ENCODE data around the gene EFCAB6. TPM values are rescaled to one million over a fixed set of nuclear protein-coding genes. Genes with fewer than 3 reads are reported as not detected.

Gene EFCAB6
- total and polyA plus RNA-seq, 5 experiments from 2014 or later = 0.14 to 1.7 (median 0.58) TPM; not detected in 2

- POLR2A ChIA-PET = no interaction called here
- H3K4me1 Mint-ChIP-seq = no peaks in the 10 kb centered on the region
- H3K27ac Mint-ChIP-seq = no peak overlapping the region
Observed at GRCh38 chr22:43515902-43516301, 296.2 kb downstream of the EFCAB6 start.

DNA sequence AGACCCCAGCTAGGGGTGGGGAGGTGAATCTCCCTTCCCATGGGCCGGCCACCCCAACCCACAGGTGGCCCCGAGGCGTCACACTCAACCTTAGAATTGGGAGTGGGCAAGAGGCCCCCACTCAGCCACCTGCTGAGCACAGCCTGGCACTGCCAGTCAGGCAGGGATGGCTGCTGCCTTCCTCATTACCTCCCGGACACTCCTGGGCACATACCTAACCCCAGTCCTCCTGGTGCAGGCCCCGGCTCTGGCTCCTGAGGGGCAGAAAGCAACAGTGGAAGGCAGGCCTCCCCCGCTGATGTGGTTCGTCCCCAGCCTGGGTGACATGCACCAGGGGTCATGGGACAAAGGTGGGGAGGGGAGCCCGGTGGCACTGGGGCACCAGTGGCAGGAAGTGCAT is 296.7 kb downstream of the EFCAB6 start:
- peak in 1 of 10 donors; percentile 57 for DNase-seq
- POLR2A ChIA-PET = no interaction called here
- peaks cover 0 to 8% (median 0%) of the 10 kb centered on the region in 5 donors for H3K27me3 Mint-ChIP-seq
- no peaks in the 10 kb centered on the region for H3K9me3 Mint-ChIP-seq
- no peak for ATAC-seq
- no peak overlapping the region for H3K4me3 Mint-ChIP-seq
- peak overlapping the region in 1 of 10 donors; percentile 49 for H3K27ac Mint-ChIP-seq
- H3K36me3 Mint-ChIP-seq = no peaks in the 10 kb centered on the region
- H3K4me1 Mint-ChIP-seq = no peaks in the 10 kb centered on the region

More at GRCh38 chr22:43515902-43516301, 296.2 kb downstream of the EFCAB6 start:
- H3K9me3 Mint-ChIP-seq = no peaks in the 10 kb centered on the region
- no peaks in the 10 kb centered on the region for H3K36me3 Mint-ChIP-seq
- no peak overlapping the region for H3K4me3 Mint-ChIP-seq
- H3K27me3 Mint-ChIP-seq = peaks cover 0 to 6% (median 1%) of the 10 kb centered on the region in 5 donors
- no peak for ATAC-seq
- peak in 1 of 10 donors; percentile 24 for DNase-seq

DNA sequence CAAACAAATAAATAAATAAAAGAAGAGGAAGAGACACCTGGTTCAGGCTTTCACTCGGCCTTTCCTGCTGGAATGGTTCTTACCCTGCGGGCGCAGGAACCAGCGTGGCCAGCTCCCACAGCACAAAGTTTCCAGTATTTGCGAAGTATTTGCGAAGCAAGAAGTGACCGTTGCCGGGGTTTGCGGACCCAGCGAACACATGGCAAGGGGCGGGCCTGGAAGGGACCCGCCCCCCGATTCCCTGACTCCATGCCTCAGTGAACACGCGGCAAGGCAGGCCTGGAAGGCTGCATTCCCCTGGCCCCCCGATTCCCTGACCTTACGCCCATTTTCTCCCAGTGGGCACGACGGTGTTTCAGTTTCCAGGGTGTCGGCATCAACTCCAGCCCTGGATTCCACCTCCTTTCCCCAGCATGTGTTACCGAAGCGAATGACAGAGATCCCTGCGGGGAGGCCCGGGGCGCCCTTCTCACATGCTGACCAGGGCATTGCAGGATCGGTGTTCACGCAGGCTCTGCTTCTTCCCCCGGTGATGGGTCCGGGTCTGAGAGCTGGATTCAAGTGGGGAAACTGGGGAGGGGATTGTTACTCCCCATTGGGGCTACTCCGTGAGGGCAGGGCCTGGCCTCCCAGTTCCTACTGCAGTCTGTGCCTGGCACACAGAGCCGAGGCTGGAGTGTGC is 297.5 kb downstream of the EFCAB6 start:
- POLR2A ChIA-PET = no interaction called here
- ATAC-seq (no peak), DNase-seq (peak in 1 of 10 donors; percentile 6)
- peaks cover 0 to 3% (median 0%) of the 10 kb centered on the region in 9 donors for H3K9me3 Mint-ChIP-seq
- no peaks in the 10 kb centered on the region for H3K36me3 Mint-ChIP-seq
- no peak overlapping the region for H3K27ac Mint-ChIP-seq
- no peak overlapping the region for H3K4me3 Mint-ChIP-seq
- H3K27me3 Mint-ChIP-seq = peaks cover 0 to 9% (median 0%) of the 10 kb centered on the region in 5 donors
- H3K4me1 Mint-ChIP-seq = peaks cover 0 to 2% (median 0%) of the 10 kb centered on the region in 4 donors

GRCh38 chr22:43512279-43512678 is 299.8 kb downstream of the EFCAB6 start:
- Mint-ChIP-seq H3K4me3 (no peak overlapping the region), H3K27ac (no peak overlapping the region), H3K27me3 (peaks cover 0 to 6% (median 0%) of the 10 kb centered on the region in 5 donors), H3K4me1 (peaks cover 0 to 2% (median 0%) of the 10 kb centered on the region in 4 donors), H3K36me3 (no peaks in the 10 kb centered on the region), H3K9me3 (peaks cover 0 to 3% (median 0%) of the 10 kb centered on the region in 9 donors)
- ATAC-seq (no peak), DNase-seq (peak in 1 of 10 donors; percentile 38)
- POLR2A ChIA-PET = no interaction called here

DNA sequence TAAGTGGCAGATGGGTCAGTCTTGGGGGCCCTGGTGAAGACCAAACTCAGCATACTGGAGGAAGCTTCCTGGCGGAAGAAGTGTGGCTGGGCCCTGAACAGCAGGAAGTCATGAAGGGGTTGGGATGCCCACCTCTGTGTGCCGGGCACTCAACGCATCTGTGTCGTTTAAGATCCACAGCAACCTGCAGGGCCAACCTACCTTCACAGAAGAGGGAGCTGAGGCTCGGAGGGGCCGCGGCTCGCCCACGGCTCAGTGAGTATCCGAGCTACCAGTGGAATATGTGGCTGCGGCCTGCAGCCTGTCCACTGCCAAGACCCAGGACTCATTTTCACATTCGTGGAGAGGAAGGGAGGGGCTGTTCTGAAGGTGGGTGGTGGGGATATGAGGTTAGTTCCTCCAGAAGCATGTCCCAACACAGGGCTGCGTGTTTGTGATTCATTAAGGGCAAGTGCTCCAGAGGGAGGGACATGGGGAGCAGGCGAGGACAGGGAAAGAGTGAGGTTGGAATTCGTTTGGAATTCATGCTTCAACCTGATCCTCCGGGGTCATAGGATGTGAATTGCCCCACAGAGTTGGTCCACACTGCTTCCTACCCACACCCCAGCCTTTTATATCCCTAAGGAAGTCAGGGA is 300.7 kb downstream of the EFCAB6 start:
- peak in 1 of 10 donors; percentile 18 for DNase-seq
- no peak for ATAC-seq
- POLR2A ChIA-PET = no interaction called here
- H3K27ac Mint-ChIP-seq = no peak overlapping the region
- no peaks in the 10 kb centered on the region for H3K36me3 Mint-ChIP-seq
- H3K9me3 Mint-ChIP-seq = peaks cover 0 to 3% (median 0%) of the 10 kb centered on the region in 9 donors
- peaks cover 0 to 6% (median 0%) of the 10 kb centered on the region in 5 donors for H3K27me3 Mint-ChIP-seq
- H3K4me3 Mint-ChIP-seq = no peak overlapping the region
- peaks cover 0 to 2% (median 0%) of the 10 kb centered on the region in 4 donors for H3K4me1 Mint-ChIP-seq

DNA sequence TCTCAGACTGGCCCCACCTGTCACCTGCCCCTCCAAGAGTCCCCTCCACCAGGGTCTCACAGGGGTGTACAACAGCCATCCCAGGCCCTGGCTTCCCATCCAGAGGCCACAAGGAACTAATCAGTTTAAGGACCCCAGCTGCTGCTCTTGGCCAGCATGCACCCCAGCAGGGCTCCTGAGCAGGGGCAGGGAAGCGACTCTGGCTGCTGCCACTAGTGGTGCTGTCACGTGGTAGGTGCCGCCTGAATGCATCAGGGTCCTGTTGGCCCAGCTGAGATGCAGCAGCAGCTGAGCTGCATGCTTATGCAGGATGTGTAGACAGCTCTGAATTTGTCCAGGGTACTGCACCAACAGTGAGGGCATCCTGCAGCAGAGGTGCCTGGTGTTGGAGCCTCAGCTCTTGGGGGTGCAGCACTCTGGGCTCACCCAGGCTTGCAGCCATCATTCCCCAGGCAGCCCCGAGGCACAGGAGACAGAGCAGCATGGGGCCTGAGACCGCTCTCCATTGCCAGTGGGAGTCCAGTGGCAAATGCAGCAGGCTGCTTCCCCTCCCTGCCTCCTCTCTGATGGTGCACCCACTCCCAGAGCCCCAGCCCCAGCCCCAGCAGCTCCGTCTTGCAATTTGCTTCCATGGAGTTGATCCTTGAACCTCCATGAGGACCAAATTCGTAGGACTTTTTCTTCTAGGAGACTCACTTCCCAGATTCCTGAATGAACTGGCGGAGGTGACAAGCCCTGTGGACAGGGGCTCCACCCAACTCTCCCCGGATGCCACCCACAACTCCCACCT is 301.6 kb downstream of the EFCAB6 start:
- ATAC-seq = no peak
- POLR2A ChIA-PET = no interaction called here

GRCh38 chr22:43509337-43509736 is 302.8 kb downstream of the EFCAB6 start:
- H3K27ac Mint-ChIP-seq = no peak overlapping the region
- ATAC-seq = no peak
- peaks cover 0 to 2% (median 0%) of the 10 kb centered on the region in 4 donors for H3K4me1 Mint-ChIP-seq
- peaks cover 0 to 4% (median 0%) of the 10 kb centered on the region in 5 donors for H3K27me3 Mint-ChIP-seq
- no peak overlapping the region for H3K4me3 Mint-ChIP-seq
- POLR2A ChIA-PET = no interaction called here
- H3K9me3 Mint-ChIP-seq = peaks cover 0 to 3% (median 0%) of the 10 kb centered on the region in 9 donors
- DNase-seq = no peak
- H3K36me3 Mint-ChIP-seq = no peaks in the 10 kb centered on the region

More for the DNA sequence above, 301.6 kb downstream of the EFCAB6 start:
- peaks cover 0 to 6% (median 0%) of the 10 kb centered on the region in 5 donors for H3K27me3 Mint-ChIP-seq
- H3K9me3 Mint-ChIP-seq = peaks cover 0 to 3% (median 0%) of the 10 kb centered on the region in 9 donors
- peak in 1 of 10 donors; percentile 47 for DNase-seq
- H3K4me1 Mint-ChIP-seq = peaks cover 0 to 2% (median 0%) of the 10 kb centered on the region in 4 donors
- no peak overlapping the region for H3K4me3 Mint-ChIP-seq
- no peaks in the 10 kb centered on the region for H3K36me3 Mint-ChIP-seq
- no peak overlapping the region for H3K27ac Mint-ChIP-seq

GRCh38 chr22:43508489-43508888 is 303.6 kb downstream of the EFCAB6 start:
- Mint-ChIP-seq H3K27me3 (peaks cover 0 to 4% (median 0%) of the 10 kb centered on the region in 5 donors), H3K9me3 (peaks cover 0 to 3% (median 0%) of the 10 kb centered on the region in 9 donors), H3K4me1 (peaks cover 0 to 2% (median 0%) of the 10 kb centered on the region in 4 donors), H3K4me3 (no peak overlapping the region), H3K36me3 (no peaks in the 10 kb centered on the region), H3K27ac (no peak overlapping the region)
- POLR2A ChIA-PET = no interaction called here
- ATAC-seq (no peak), DNase-seq (no peak)

- Mint-ChIP-seq H3K27ac (no peak overlapping the region), H3K4me1 (peaks cover 0 to 2% (median 0%) of the 10 kb centered on the region in 4 donors), H3K9me3 (peaks cover 0 to 3% (median 0%) of the 10 kb centered on the region in 9 donors), H3K4me3 (no peak overlapping the region), H3K36me3 (no peaks in the 10 kb centered on the region), H3K27me3 (peaks cover 0 to 3% (median 0%) of the 10 kb centered on the region in 5 donors)
- no peak for ATAC-seq
- POLR2A ChIA-PET = no interaction called here
- peak in 1 of 10 donors; percentile 28 for DNase-seq
Observed at GRCh38 chr22:43507235-43507634, 304.9 kb downstream of the EFCAB6 start.

DNA sequence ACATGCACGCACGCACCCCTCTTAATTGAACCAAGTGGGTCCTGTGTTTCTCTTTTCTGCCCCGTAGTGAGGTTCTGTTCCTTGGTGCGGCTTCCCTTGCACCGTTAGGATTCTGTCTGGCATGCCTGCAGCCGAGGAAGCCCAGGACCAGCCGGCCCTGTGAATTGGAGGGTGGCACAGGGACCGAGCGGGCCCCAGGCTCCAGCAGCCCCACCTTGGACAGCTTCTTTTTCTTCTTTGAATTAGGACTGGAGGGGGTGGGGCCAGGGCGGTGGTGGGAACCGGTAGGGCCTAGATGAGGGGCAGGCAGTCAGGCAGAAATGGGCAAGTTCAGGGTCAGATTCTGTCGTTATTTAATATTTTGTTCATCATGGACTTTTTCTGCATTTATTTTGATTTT is 305.6 kb downstream of the EFCAB6 start:
- peak in 1 of 10 donors; percentile 28 for DNase-seq
- Mint-ChIP-seq H3K36me3 (no peaks in the 10 kb centered on the region), H3K4me3 (no peak overlapping the region), H3K9me3 (peaks cover 0 to 3% (median 0%) of the 10 kb centered on the region in 9 donors), H3K27me3 (peaks cover 0 to 4% (median 0%) of the 10 kb centered on the region in 5 donors), H3K4me1 (peaks cover 0 to 2% (median 0%) of the 10 kb centered on the region in 4 donors), H3K27ac (no peak overlapping the region)
- POLR2A ChIA-PET = no interaction called here
- no peak for ATAC-seq

DNA sequence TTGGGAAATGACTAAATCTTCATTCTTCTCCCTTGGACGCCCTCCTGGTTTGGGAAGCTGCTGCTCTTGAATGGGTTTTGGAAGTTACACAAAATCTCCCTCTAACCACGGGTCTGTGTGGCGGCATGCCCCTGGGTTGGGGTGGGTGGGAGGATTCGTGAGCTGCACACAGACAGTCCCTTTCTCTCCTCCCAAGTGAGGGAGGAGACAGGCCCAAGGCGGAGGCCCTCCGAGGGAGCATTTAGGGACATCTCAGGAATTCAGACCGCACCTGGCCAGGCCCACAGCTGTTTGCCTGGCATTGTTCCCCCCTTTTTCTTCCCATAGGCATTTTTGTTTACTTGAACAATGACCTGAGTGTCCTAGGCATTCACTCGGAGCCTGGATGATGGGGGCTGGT is 306.2 kb downstream of the EFCAB6 start:
- DNase-seq (peak in 1 of 10 donors; percentile 10), ATAC-seq (no peak)
- Mint-ChIP-seq H3K9me3 (peaks cover 0 to 3% (median 0%) of the 10 kb centered on the region in 9 donors), H3K36me3 (no peaks in the 10 kb centered on the region), H3K4me1 (peaks cover 0 to 2% (median 0%) of the 10 kb centered on the region in 4 donors), H3K4me3 (no peak overlapping the region), H3K27me3 (peaks cover 0 to 4% (median 0%) of the 10 kb centered on the region in 5 donors), H3K27ac (no peak overlapping the region)
- POLR2A ChIA-PET = no interaction called here

DNA sequence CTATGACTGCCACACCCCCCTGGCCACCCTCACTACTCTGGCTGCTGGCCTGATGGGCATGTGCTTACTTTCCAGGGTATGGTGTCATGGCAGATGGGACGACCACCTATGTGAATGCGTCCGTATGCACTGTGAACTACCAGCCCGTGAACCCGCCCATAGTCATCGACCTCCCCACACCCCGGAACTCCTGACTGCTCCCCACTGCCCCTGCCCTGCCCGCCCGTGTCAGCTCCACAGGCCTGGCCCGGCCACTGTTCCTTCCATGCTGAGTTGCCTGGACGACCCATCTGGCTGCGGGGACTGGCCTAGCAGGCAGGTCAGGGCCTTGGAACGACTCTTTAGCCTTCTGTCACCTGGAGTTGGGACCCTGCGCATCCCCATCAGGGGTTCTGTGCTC is 306.7 kb downstream of the EFCAB6 start:
- peak in 1 of 10 donors; percentile 42 for DNase-seq
- no peak for ATAC-seq
- no peak overlapping the region for H3K4me3 Mint-ChIP-seq
- peaks cover 0 to 3% (median 0%) of the 10 kb centered on the region in 5 donors for H3K27me3 Mint-ChIP-seq
- POLR2A ChIA-PET = no interaction called here
- no peak overlapping the region for H3K27ac Mint-ChIP-seq
- H3K4me1 Mint-ChIP-seq = peaks cover 0 to 2% (median 0%) of the 10 kb centered on the region in 4 donors
- no peaks in the 10 kb centered on the region for H3K36me3 Mint-ChIP-seq
- peaks cover 0 to 3% (median 0%) of the 10 kb centered on the region in 9 donors for H3K9me3 Mint-ChIP-seq
